ENCODE measurements around the gene NCK1. TPM values are rescaled to one million over a fixed set of nuclear protein-coding genes. Genes with fewer than 3 reads are reported as not detected.

Gene NCK1
- total and polyA plus RNA-seq, 2 of the 13 experiments (the other 11 are each of a cell fraction or from before 2014, with no cell fraction given) = 14.7 to 30.4 TPM

- CTCF ChIA-PET (ENCODE audit: low intra/inter-chr PET ratio, low total read pairs) = no interaction called here
- no peak for TF ChIP-seq HOXA5 (CRISPR knock-in tag; IDR thresholded peaks at IDR 0.05)
- no peak for TF ChIP-seq SAFB2 (CRISPR knock-in tag; IDR thresholded peaks at IDR 0.05; ENCODE audit: borderline replicate concordance, low read depth)
- TF ChIP-seq TBP (CRISPR knock-in tag; IDR thresholded peaks at IDR 0.05) = no peak
- BruUV-seq (replicated peaks) = no TSS peak
Observed at GRCh38 chr3:136938334-136938733, 76.3 kb downstream of the NCK1 start.

GRCh38 chr3:136939489-136939888, 77.5 kb downstream of the NCK1 start:
- Histone ChIP-seq H3K4me1 (ENCODE audit: insufficient read depth, low read length) (peaks cover 22% of the 10 kb centered on the region; the same call in 1 of the 2 replicates), H3K27me3 (ENCODE audit: control insufficient read depth in 1 of 2, insufficient read depth in 2 of 2, low read length in 2 of 2) (no peaks in the 10 kb centered on the region), H3K4me2 (ENCODE audit: low read depth, low read length) (no peak overlapping the region), H3K27ac (ENCODE audit: extremely low read length, insufficient read depth, low read length) (no peak overlapping the region), H3K36me3 (replicated peaks in 1 of 2; ENCODE audit: control insufficient read depth in 1 of 2, insufficient read depth in 2 of 2, low read length in 2 of 2) (peaks cover 0 to 5% of the 10 kb centered on the region in 2 experiments; a peak in 1 of 5 replicates), H3K9me3 (ENCODE audit: low read length) (0 out of 2 replicates have a peak, but pooled peaks cover 8% of the 10 kb centered on the region), H3K79me2 (ENCODE audit: insufficient read depth, low read length) (peaks cover 36% of the 10 kb centered on the region), H3K9ac (ENCODE audit: insufficient read depth, low read depth, low read length) (no peak overlapping the region), H3K4me3 (replicated peaks in 1 of 3; ENCODE audit: insufficient read depth in 1 of 3, low read depth in 2 of 3, low read length in 3 of 3) (no peak overlapping the region), H2AFZ (ENCODE audit: low read length) (no peak overlapping the region), H4K20me1 (ENCODE audit: insufficient read depth, low read length) (peaks cover 3% of the 10 kb centered on the region; the same call in 1 of the 2 replicates)
- in situ Hi-C loops (cut with HindIII; ENCODE audit: extremely low pct_ligation_motif_present, low pct_unique_long_range_greater_than_20kb) = no loop called here
- BruUV-seq (replicated peaks) = no TSS peak
- WGBS (ENCODE audit: low lambda C conversion rate) = 95% methylated on average over 1 of the region's 1 CpG
- no peak for FAIRE-seq
- no peak for ATAC-seq
- intact Hi-C loops (cut with micrococcal nuclease; ENCODE audit: unreplicated experiment) = no loop called here
- POLR2A ChIA-PET = no interaction called here
- no peak for DNase-seq (ENCODE audit: low spot score)
- CTCF ChIA-PET (ENCODE audit: low intra/inter-chr PET ratio, low total read pairs) = no interaction called here
- TF ChIP-seq HMGA1 (CRISPR knock-in tag; conservative IDR thresholded peaks at IDR 0.05) (no peak), ERF (CRISPR knock-in tag; IDR thresholded peaks at IDR 0.05) (no peak), ZBTB7A (CRISPR knock-in tag; IDR thresholded peaks at IDR 0.05) (no peak), ZNF598 (CRISPR knock-in tag; IDR thresholded peaks at IDR 0.05; ENCODE audit: borderline replicate concordance) (no peak), THAP9 (CRISPR knock-in tag; IDR thresholded peaks at IDR 0.05; ENCODE audit: borderline replicate concordance) (no peak), ZNF557 (CRISPR knock-in tag; IDR thresholded peaks at IDR 0.05) (no peak), MYPOP (CRISPR knock-in tag; IDR thresholded peaks at IDR 0.05) (no peak), HMG20A (CRISPR knock-in tag; IDR thresholded peaks at IDR 0.05; ENCODE audit: borderline replicate concordance) (no peak), NONO (IDR thresholded peaks at IDR 0.05) (no peak), NONO (CRISPR knock-in tag; conservative IDR thresholded peaks at IDR 0.05) (no peak), ZNF101 (CRISPR knock-in tag; IDR thresholded peaks at IDR 0.05; ENCODE audit: borderline replicate concordance, low read depth) (no peak), ZBTB37 (CRISPR knock-in tag; IDR thresholded peaks at IDR 0.05) (no peak)

More at GRCh38 chr3:136938334-136938733, 76.3 kb downstream of the NCK1 start:
- Histone ChIP-seq H3K4me1 (ENCODE audit: insufficient read depth, low read length) (peaks cover 22% of the 10 kb centered on the region; the same call in 1 of the 2 replicates), H3K4me3 (replicated peaks in 1 of 3; ENCODE audit: insufficient read depth in 1 of 3, low read depth in 2 of 3, low read length in 3 of 3) (no peak overlapping the region), H3K79me2 (ENCODE audit: insufficient read depth, low read length) (peaks cover 36% of the 10 kb centered on the region), H3K27ac (ENCODE audit: extremely low read length, insufficient read depth, low read length) (no peak overlapping the region), H2AFZ (ENCODE audit: low read length) (no peak overlapping the region), H3K9me3 (ENCODE audit: low read length) (0 out of 2 replicates have a peak, but pooled peaks cover 8% of the 10 kb centered on the region), H3K9ac (ENCODE audit: insufficient read depth, low read depth, low read length) (no peak overlapping the region), H3K4me2 (ENCODE audit: low read depth, low read length) (no peak overlapping the region), H3K27me3 (ENCODE audit: control insufficient read depth in 1 of 2, insufficient read depth in 2 of 2, low read length in 2 of 2) (no peaks in the 10 kb centered on the region), H4K20me1 (ENCODE audit: insufficient read depth, low read length) (peaks cover 3% of the 10 kb centered on the region; the same call in 1 of the 2 replicates), H3K36me3 (replicated peaks in 1 of 2; ENCODE audit: control insufficient read depth in 1 of 2, insufficient read depth in 2 of 2, low read length in 2 of 2) (peaks cover 0 to 5% of the 10 kb centered on the region in 2 experiments; a peak in 1 of 5 replicates)
- ATAC-seq (no peak), FAIRE-seq (no peak), DNase-seq (ENCODE audit: low spot score) (no peak)
- in situ Hi-C loops (cut with HindIII; ENCODE audit: extremely low pct_ligation_motif_present, low pct_unique_long_range_greater_than_20kb) (no loop called here), intact Hi-C loops (cut with micrococcal nuclease; ENCODE audit: unreplicated experiment) (no loop called here)
- POLR2A ChIA-PET = interaction anchor here (1.0 kb wide), 1 partner anchor 76 kb away, joined by 3 read pairs; the partner anchor contains the start of gene NCK1
